ENCODE data around the gene TRAPPC10. TPM values are rescaled to one million over a fixed set of nuclear protein-coding genes. Genes with fewer than 3 reads are reported as not detected.

The TRAPPC10 gene
- polyA plus RNA-seq, 1 of the 3 experiments (the other 2 are of a cell fraction): 17.5 TPM

- ChIA-PET POLR2A (no interaction called here), CTCF (interaction anchor here (1.0 to 2.4 kb wide), 4 partner anchors 16 to 181 kb away, joined by 3 to 9 read pairs (median 4); no protein-coding TSS in a partner anchor)
- DNase-seq: no peak
- Histone ChIP-seq H3K36me3 (replicated peaks in 1 of 2; ENCODE audit: control insufficient read depth in 1 of 2, insufficient read depth in 2 of 2, low read length in 1 of 2) (no peaks in the 10 kb centered on the region), H3K27me3 (ENCODE audit: insufficient read depth) (no peaks in the 10 kb centered on the region), H3K9me2 (no peaks in the 10 kb centered on the region), H3K9me3 (no peaks in the 10 kb centered on the region), H3K4me1 (ENCODE audit: control insufficient read depth in 1 of 2, insufficient read depth in 2 of 2, low read depth in 1 of 2, low read length in 1 of 2) (no peaks in the 10 kb centered on the region), H3K79me2 (ENCODE audit: insufficient read depth) (no peaks in the 10 kb centered on the region), H3F3A (replicated peaks; ENCODE audit: insufficient read depth) (no peaks in the 10 kb centered on the region), H3K9ac (no peak overlapping the region), H2AFZ (ENCODE audit: low read depth) (no peak overlapping the region), H3K4me2 (no peak overlapping the region), H3K4me3 (ENCODE audit: low read depth in 2 of 2, low read length in 1 of 2) (no peak overlapping the region), H4K20me1 (ENCODE audit: insufficient read depth) (no peaks in the 10 kb centered on the region), H3K27ac (ENCODE audit: low read depth in 2 of 2, low read length in 1 of 2) (no peak overlapping the region)
- 91% methylated on average over 8 of the region's 11 CpGs for WGBS (ENCODE audit: low lambda C conversion rate)
- TF ChIP-seq TAF1 (IDR thresholded peaks at IDR 0.05; ENCODE audit: borderline replicate concordance, low read depth, low read length): no peak
- no peak for TF ChIP-seq SIN3A (IDR thresholded peaks at IDR 0.05; ENCODE audit: borderline replicate concordance, low read depth, low read length)
- no peak for TF ChIP-seq FOXM1 (IDR thresholded peaks at IDR 0.05; ENCODE audit: low read depth)
- TF ChIP-seq EZH2phosphoT487 (IDR thresholded peaks at IDR 0.05; ENCODE audit: borderline replicate concordance, low read depth): no peak
- no peak for TF ChIP-seq NFIC (IDR thresholded peaks at IDR 0.05; ENCODE audit: borderline replicate concordance)
- TF ChIP-seq GABPA (IDR thresholded peaks at IDR 0.05; ENCODE audit: low read depth): no peak
- no peak for TF ChIP-seq USF1 (IDR thresholded peaks at IDR 0.05; ENCODE audit: borderline replicate concordance, low read depth)
- no peak for TF ChIP-seq FOSL2 (IDR thresholded peaks at IDR 0.05; ENCODE audit: borderline replicate concordance, low read depth)
- TF ChIP-seq MXI1 (IDR thresholded peaks at IDR 0.05; ENCODE audit: low read depth, low read length): no peak
- TF ChIP-seq TCF12 (IDR thresholded peaks at IDR 0.05): no peak
- TF ChIP-seq RCOR1 (IDR thresholded peaks at IDR 0.05; ENCODE audit: low read length): no peak
Observed at GRCh38 chr21:43992121-43992520, 20.0 kb upstream of the TRAPPC10 start.

- TF ChIP-seq ELF1 (IDR thresholded peaks at IDR 0.05): no peak
- TF ChIP-seq SIN3A (IDR thresholded peaks at IDR 0.05; ENCODE audit: borderline replicate concordance, low read depth, low read length): no peak
- no peak for TF ChIP-seq SMC3 (IDR thresholded peaks at IDR 0.05; ENCODE audit: low read depth, low read length)
- no peak for TF ChIP-seq FOXJ3 (CRISPR knock-in tag; IDR thresholded peaks at IDR 0.05)
- TF ChIP-seq NRF1 (IDR thresholded peaks at IDR 0.05; ENCODE audit: low read depth, low read length): no peak
- TF ChIP-seq, protein P1, sequence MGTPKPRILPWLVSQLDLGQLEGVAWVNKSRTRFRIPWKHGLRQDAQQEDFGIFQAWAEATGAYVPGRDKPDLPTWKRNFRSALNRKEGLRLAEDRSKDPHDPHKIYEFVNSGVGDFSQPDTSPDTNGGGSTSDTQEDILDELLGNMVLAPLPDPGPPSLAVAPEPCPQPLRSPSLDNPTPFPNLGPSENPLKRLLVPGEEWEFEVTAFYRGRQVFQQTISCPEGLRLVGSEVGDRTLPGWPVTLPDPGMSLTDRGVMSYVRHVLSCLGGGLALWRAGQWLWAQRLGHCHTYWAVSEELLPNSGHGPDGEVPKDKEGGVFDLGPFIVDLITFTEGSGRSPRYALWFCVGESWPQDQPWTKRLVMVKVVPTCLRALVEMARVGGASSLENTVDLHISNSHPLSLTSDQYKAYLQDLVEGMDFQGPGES (IDR thresholded peaks at IDR 0.05; ENCODE audit: low read depth, low read length): no peak
- TF ChIP-seq CTCF (IDR thresholded peaks at IDR 0.05): no peak
- no peak for TF ChIP-seq EP300 (IDR thresholded peaks at IDR 0.05; ENCODE audit: borderline replicate concordance in 1 of 2, low read depth in 1 of 2, low read length in 1 of 2)
- no peak for TF ChIP-seq RAD21 (IDR thresholded peaks at IDR 0.05; ENCODE audit: low read length)
- no peak for TF ChIP-seq USF2 (IDR thresholded peaks at IDR 0.05; ENCODE audit: borderline replicate concordance, low read depth, low read length)
- no peak for TF ChIP-seq TAF1 (IDR thresholded peaks at IDR 0.05; ENCODE audit: borderline replicate concordance, low read depth, low read length)
- TF ChIP-seq MAX (IDR thresholded peaks at IDR 0.05; ENCODE audit: low read depth): no peak
- no peak for TF ChIP-seq MXI1 (IDR thresholded peaks at IDR 0.05; ENCODE audit: low read depth, low read length)
- TF ChIP-seq TEAD4 (IDR thresholded peaks at IDR 0.05; ENCODE audit: borderline replicate concordance, insufficient read depth): no peak
- no peaks in the 10 kb centered on the region for H3K27me3 ChIP-seq (ENCODE audit: insufficient read depth)
- H4K20me1 ChIP-seq (ENCODE audit: insufficient read depth): no peaks in the 10 kb centered on the region
- 88% methylated on average over 11 of the region's 18 CpGs for WGBS (ENCODE audit: low lambda C conversion rate)
- H3K9me3 ChIP-seq: no peaks in the 10 kb centered on the region
- H3K79me2 ChIP-seq (ENCODE audit: insufficient read depth): no peaks in the 10 kb centered on the region
- no peak overlapping the region for H3K27ac ChIP-seq (ENCODE audit: low read depth in 2 of 2, low read length in 1 of 2)
- H2AFZ ChIP-seq (ENCODE audit: low read depth): no peak overlapping the region
- H3K9ac ChIP-seq: no peak overlapping the region
- no peaks in the 10 kb centered on the region for H3K9me2 ChIP-seq
- ChIA-PET CTCF (interaction anchor here (2.4 kb wide), 1 partner anchor 18 kb away, joined by 9 read pairs; no protein-coding TSS in a partner anchor), POLR2A (no interaction called here)
- no peak for DNase-seq
- H3K4me2 ChIP-seq: no peak overlapping the region
- no peaks in the 10 kb centered on the region for H3F3A ChIP-seq (replicated peaks; ENCODE audit: insufficient read depth)
- no peaks in the 10 kb centered on the region for H3K4me1 ChIP-seq (ENCODE audit: control insufficient read depth in 1 of 2, insufficient read depth in 2 of 2, low read depth in 1 of 2, low read length in 1 of 2)
- H3K4me3 ChIP-seq (ENCODE audit: low read depth in 2 of 2, low read length in 1 of 2): no peak overlapping the region
- H3K36me3 ChIP-seq (replicated peaks in 1 of 2; ENCODE audit: control insufficient read depth in 1 of 2, insufficient read depth in 2 of 2, low read length in 1 of 2): no peaks in the 10 kb centered on the region
Observed at GRCh38 chr21:43993420-43993934, 18.6 kb upstream of the TRAPPC10 start.
